ENCODE measurements around the gene GIMAP2.
A peak's percentile ranks its signal among the peaks of the same experiment; 100 is the strongest.
"Not testable (repeated sequence)": the region's sequence is repeated elsewhere in the genome, so short reads cannot be mapped to it uniquely, and the experiment has no call there.

The GIMAP2 gene

DNA sequence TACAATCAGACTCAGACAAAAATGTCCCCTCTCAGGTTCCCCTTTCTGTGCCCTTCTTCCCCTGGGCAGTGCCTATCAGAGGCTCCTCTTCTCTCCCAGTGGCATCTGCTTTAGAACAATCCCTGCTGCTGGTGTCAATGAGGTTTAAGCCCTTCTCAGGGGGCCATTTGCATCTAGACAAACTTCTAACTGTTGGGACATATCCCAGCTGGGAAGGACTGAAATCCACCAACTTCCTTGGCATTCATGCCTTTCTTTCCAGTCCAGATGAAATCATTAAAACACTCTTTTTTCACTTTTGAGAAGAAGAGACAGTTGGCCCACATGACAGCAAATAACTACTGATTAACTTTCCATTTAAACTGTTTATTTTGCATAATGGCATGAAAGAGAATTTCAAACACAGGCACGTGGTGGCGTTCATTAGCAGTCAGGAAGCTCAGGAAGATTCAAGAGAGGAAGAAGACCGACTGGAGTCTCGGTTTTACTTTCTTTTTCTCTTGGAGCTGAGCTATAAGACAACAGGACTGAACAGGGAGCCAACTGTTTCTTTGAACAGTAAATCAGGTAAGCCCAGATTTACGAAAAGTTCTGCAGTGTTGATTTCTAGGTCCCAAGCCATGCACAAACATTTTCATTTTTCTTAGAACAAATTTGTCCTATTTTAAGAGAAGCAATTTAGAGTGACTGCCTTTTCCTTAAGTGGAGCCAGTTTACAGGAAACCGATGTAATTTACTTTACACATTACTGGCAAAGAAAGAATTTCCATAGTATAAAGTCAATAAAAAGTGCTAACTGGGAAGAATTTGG lies at the start of gene GIMAP2:
Gene GIMAP2, plus strand, starts transcription at position 488 of the 811 bp plus-strand sequence. CDS start 1,354 bp downstream, outside the sequence.
- no peak for DNase-seq (ENCODE audit: low read depth in 2 of 2)

DNA sequence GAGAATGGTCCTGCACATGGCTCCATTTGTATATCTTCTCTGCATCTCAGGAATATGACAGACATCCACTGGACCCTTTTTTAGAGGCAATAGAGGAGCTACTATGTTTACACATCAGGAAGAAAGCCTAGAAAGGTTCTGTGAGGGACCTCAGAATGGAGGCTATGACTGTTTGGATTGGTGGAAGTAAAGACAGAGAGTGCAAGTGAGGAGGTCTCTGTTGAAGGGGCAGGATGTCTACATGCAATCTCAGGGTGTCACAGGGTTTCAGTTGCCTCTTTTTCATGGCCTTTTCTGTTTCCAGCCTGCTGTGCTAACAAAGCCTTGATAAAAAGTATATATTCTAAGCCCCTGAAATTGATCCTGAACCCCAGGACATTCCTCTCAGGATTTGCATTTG lies 43.7 kb upstream of the GIMAP2 start:
- no peak for DNase-seq (ENCODE audit: low read depth in 2 of 2)

- DNase-seq (ENCODE audit: low read depth in 2 of 2): no peak
Measured at GRCh38 chr7:150642926-150643325, 42.6 kb upstream of the GIMAP2 start.

GRCh38 chr7:150645259-150646020 lies 40.1 kb upstream of the GIMAP2 start:
- DNase-seq (ENCODE audit: low read depth in 2 of 2): no peak

DNA sequence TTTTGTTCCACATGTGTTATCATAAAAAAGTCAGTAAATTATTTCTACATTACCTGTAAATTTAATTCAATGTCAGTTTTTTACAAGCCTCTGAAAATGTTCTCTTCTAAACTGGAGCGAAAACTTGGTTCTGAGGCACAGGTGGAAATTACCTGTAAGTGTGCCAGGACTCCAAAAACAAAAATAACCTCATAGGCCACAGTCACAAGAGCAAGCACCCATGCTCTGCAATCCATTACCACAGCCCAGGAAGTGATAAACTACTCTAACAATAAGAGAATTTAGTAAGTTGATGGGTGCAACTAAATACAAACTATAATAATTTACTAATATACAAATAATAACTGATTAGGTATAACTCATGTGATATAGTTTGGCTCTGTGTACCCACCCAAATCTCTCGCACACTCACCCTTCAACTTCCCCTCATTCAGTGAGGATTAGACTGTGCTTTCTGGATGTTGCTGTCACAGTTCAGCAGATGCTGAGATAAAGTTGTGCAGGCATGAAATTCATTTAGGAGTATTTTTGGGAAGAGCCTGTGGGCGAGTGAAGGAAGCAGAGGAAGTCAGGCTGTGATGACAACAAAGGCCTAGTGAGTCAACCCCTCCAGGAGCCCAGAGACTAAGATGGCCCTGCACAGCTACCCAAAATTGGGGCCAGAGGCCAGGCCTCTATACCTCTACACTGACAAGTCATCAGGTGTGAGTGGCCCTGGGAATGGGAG lies 37.0 kb upstream of the GIMAP2 start:
- DNase-seq (ENCODE audit: low read depth in 2 of 2): no peak

- no peak for DNase-seq (ENCODE audit: low read depth in 2 of 2)
Measured at GRCh38 chr7:150649080-150649385, 36.5 kb upstream of the GIMAP2 start.

- no peak for DNase-seq (ENCODE audit: low read depth in 2 of 2)
Measured at GRCh38 chr7:150654692-150655091, 30.8 kb upstream of the GIMAP2 start.

- no peak for DNase-seq (ENCODE audit: low read depth in 2 of 2)
Measured at GRCh38 chr7:150656047-150656446, 29.5 kb upstream of the GIMAP2 start.

GRCh38 chr7:150657526-150657925 lies 28.0 kb upstream of the GIMAP2 start:
- no peak for DNase-seq (ENCODE audit: low read depth in 2 of 2)

- DNase-seq (ENCODE audit: low read depth in 2 of 2): no peak
Measured at GRCh38 chr7:150660939-150661613, 24.4 kb upstream of the GIMAP2 start.

DNA sequence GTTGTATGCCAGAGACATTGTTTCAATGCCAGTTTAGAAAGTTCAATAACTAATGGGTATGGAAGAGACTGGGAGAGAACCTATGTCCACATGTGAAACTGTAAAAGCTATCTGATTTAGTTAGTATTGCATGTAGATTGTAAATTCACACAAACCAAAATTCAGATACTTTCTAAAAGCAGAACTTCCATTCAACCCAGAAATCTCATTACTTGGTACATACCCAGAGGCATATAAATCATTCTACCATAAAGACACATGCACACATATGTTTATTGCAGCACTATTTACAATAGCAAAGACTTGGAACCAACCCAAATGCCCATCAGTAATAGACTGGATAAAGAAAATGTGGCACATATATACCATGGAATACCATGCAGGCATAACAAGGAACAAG lies 22.7 kb upstream of the GIMAP2 start:
- DNase-seq (ENCODE audit: low read depth in 2 of 2): not testable (repeated sequence)

GRCh38 chr7:150663802-150664494 lies 21.6 kb upstream of the GIMAP2 start:
- DNase-seq (ENCODE audit: low read depth in 2 of 2): no peak

GRCh38 chr7:150665089-150665748 lies 20.3 kb upstream of the GIMAP2 start:
- peak in 1 of 2 donors; percentile 19 for DNase-seq (ENCODE audit: low read depth in 2 of 2)

- DNase-seq (ENCODE audit: low read depth in 2 of 2): no peak
Measured at GRCh38 chr7:150665896-150666295, 19.6 kb upstream of the GIMAP2 start.

DNA sequence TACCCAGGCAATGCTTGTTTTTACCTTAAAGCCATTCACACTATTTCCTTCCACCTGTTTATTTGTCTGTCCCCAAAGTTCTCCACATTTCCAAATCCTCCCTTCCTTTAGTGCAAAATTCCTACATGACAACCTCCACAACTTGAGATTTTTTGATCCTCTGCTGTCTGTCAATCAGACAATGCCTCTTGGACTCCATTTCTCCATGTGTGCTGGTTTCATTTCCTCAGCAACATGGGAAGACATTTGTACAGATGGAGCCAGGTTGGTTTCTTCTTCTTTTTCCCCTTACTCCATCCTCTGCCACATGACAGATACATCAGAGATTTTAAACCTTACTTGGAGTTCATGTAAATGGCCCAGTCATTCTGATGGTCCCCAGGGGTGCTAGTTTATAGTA lies 19.1 kb upstream of the GIMAP2 start:
- no peak for DNase-seq (ENCODE audit: low read depth in 2 of 2)

- peak; percentile 42 to 69 for DNase-seq (ENCODE audit: low read depth in 2 of 2)
Measured at GRCh38 chr7:150668472-150668911, 17.0 kb upstream of the GIMAP2 start.

DNA sequence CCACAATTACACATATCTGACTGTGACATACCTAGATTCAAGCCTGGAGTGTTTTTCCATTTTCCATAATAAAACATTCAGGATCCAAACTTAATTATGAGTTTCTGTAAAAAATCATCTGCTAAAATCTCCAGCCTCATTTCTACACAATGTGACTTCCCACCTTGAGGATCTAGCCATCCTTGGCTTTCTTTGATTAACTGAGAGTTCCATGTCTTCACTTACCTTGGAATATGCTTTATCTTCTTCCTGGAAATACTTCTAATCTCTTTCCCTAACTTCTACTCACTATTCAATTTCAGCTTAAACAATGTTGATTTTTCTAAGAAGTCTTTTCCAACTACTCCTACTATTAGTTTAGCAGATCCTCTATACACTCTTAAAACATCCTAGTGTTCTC lies 16.5 kb upstream of the GIMAP2 start:
- DNase-seq (ENCODE audit: low read depth in 2 of 2): no peak

- not testable (repeated sequence) for DNase-seq (ENCODE audit: low read depth in 2 of 2)
Measured at GRCh38 chr7:150671798-150672585, 13.5 kb upstream of the GIMAP2 start.

DNA sequence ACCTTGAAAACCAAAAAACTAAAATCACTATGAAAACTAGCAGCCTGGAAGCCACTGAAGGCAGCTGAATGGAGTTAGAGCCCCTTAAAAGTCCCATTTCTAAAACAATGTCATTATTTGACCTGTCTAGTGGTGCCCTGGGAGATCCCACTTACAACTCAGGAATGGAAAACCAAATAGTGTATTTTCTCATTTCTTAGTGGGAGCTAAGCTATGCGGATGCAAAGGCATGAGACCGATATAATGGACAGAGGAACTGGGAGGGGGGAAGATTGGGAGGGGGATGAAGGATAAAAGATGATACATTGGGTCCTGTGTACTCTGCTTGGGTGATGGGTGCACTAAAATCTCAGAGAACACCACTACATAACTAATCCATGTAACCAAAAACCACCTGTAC lies 9.8 kb upstream of the GIMAP2 start:
- DNase-seq (ENCODE audit: low read depth in 2 of 2): no peak

GRCh38 chr7:150676276-150676675 lies 9.2 kb upstream of the GIMAP2 start:
- not testable (repeated sequence) for DNase-seq (ENCODE audit: low read depth in 2 of 2)

All from stimulated activated CD8-positive, alpha-beta memory T cell treated with anti-CD3 and anti-CD28 coated beads, Interleukin-15, amount 100 ng/mL, for 4 hours (primary cell).